ENCODE results near the gene PTAFR.

Gene PTAFR

DNA sequence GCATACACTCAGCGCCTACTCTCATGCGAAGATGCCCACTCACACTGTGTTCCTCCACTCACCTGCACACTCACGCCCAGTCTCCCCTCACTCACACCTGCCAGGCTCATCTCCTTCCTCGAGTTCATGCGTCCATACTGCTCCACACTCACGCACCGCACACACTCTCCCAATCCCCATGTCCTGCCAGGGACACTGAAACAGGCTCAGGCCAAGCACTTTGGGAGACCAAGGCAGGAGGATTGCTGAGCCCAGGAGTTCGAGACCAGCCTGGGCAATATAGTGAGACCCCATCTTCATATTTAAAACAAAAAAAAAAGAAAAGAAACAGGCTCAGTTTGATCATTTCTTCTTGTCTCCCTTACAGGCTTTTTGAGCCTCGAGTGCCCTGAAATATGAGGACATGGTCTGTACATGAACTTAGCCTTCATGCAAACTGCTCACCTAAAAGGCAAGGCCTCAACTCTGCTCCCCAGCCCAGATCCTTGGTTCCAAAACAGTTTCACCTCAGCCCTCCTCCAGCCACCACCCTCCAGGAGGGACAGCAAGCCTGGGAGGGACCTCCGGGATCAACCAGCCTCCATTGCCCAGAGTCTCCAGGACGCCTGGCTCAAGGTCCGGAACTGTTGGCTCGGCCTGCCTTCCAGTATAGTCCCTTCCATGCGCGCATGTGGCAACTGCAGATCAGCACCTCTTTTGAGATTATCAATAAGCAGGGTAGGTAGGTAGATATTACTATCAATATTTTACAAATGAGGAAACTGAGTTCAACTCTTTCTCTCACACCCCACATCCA, 2.4 kb upstream of the PTAFR start:
- Histone ChIP-seq H3K27me3 (ENCODE audit: insufficient read depth, poor library complexity, severe bottlenecking) (no peaks in the 10 kb centered on the region), H3K27ac (ENCODE audit: poor library complexity, severe bottlenecking) (no peak overlapping the region), H3K9me3 (ENCODE audit: severe bottlenecking) (no peaks in the 10 kb centered on the region), H3K4me1 (ENCODE audit: insufficient read depth, poor library complexity, severe bottlenecking) (no peaks in the 10 kb centered on the region), H3K4me3 (ENCODE audit: severe bottlenecking) (no peak overlapping the region), H3K36me3 (ENCODE audit: low read depth) (no peaks in the 10 kb centered on the region)
- no peak for ATAC-seq (ENCODE audit: low read depth)
- no peak for DNase-seq (ENCODE audit: low spot score)
- TF ChIP-seq, protein P1, sequence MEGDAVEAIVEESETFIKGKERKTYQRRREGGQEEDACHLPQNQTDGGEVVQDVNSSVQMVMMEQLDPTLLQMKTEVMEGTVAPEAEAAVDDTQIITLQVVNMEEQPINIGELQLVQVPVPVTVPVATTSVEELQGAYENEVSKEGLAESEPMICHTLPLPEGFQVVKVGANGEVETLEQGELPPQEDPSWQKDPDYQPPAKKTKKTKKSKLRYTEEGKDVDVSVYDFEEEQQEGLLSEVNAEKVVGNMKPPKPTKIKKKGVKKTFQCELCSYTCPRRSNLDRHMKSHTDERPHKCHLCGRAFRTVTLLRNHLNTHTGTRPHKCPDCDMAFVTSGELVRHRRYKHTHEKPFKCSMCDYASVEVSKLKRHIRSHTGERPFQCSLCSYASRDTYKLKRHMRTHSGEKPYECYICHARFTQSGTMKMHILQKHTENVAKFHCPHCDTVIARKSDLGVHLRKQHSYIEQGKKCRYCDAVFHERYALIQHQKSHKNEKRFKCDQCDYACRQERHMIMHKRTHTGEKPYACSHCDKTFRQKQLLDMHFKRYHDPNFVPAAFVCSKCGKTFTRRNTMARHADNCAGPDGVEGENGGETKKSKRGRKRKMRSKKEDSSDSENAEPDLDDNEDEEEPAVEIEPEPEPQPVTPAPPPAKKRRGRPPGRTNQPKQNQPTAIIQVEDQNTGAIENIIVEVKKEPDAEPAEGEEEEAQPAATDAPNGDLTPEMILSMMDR (IDR thresholded peaks at IDR 0.05; ENCODE audit: poor library complexity, severe bottlenecking): no peak

DNA sequence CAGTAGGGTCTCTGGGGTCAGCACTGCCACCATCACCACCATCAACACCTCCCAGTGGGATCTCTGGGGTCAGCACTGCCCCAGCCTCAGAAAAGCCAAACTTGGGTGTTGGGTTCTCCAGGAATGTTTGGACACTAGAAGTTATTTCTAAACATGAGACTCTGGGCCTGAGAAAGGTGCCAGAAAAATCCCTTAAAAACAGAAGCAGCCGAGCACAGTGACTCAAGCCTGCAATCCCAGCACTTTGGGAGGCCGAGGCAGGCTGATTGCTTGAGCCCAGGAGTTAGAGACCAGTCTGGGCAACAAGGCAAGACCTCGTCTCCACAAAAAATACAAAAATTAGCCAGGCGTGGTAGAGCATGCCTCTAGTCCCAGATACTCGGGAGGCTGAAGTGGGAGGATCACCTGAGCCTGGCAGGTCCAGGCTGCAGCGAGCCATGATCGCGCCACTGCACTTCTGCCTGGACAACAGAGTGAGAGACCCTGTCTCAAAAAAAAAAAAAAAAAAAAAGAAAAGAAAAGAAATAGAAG, 470 bp downstream of the PTAFR start:
- H3K9me3 ChIP-seq (ENCODE audit: severe bottlenecking): no peaks in the 10 kb centered on the region
- no peaks in the 10 kb centered on the region for H3K27me3 ChIP-seq (ENCODE audit: insufficient read depth, poor library complexity, severe bottlenecking)
- ATAC-seq (ENCODE audit: low read depth) (no peak), DNase-seq (ENCODE audit: low spot score) (no peak)
- no peak overlapping the region for H3K4me3 ChIP-seq (ENCODE audit: severe bottlenecking)
- H3K4me1 ChIP-seq (ENCODE audit: insufficient read depth, poor library complexity, severe bottlenecking): peaks cover 11% of the 10 kb centered on the region
- TF ChIP-seq, protein P1 (IDR thresholded peaks at IDR 0.05; ENCODE audit: poor library complexity, severe bottlenecking): no peak
- H3K36me3 ChIP-seq (ENCODE audit: low read depth): peaks cover 8% of the 10 kb centered on the region; the same call in 1 of the 2 replicates
- no peak overlapping the region for H3K27ac ChIP-seq (ENCODE audit: poor library complexity, severe bottlenecking)

DNA sequence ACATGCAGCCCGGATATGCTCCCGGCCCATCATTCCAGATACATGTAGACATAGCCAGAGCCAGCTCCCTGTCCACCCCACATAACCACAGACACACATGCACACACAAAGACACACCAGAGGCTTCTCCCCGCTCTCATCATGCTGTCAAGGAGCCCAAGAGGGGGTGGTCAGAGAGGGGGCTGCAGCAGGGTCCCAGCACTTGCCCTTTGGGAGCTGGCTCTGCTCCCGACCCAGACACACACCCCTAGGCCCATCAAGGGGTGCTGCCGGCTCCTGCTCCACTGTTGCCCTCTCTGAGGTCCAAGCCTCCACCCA, 2.6 kb downstream of the PTAFR start:
- no peak for ATAC-seq (ENCODE audit: low read depth)
- Histone ChIP-seq H3K9me3 (ENCODE audit: severe bottlenecking) (no peaks in the 10 kb centered on the region), H3K36me3 (ENCODE audit: low read depth) (peaks cover 8% of the 10 kb centered on the region; the same call in 1 of the 2 replicates), H3K4me1 (ENCODE audit: insufficient read depth, poor library complexity, severe bottlenecking) (peaks cover 12% of the 10 kb centered on the region), H3K27me3 (ENCODE audit: insufficient read depth, poor library complexity, severe bottlenecking) (no peaks in the 10 kb centered on the region), H3K4me3 (ENCODE audit: severe bottlenecking) (no peak overlapping the region), H3K27ac (ENCODE audit: poor library complexity, severe bottlenecking) (no peak overlapping the region)
- TF ChIP-seq, protein P1 (IDR thresholded peaks at IDR 0.05; ENCODE audit: poor library complexity, severe bottlenecking): no peak
- no peak for DNase-seq (ENCODE audit: low spot score)

DNA sequence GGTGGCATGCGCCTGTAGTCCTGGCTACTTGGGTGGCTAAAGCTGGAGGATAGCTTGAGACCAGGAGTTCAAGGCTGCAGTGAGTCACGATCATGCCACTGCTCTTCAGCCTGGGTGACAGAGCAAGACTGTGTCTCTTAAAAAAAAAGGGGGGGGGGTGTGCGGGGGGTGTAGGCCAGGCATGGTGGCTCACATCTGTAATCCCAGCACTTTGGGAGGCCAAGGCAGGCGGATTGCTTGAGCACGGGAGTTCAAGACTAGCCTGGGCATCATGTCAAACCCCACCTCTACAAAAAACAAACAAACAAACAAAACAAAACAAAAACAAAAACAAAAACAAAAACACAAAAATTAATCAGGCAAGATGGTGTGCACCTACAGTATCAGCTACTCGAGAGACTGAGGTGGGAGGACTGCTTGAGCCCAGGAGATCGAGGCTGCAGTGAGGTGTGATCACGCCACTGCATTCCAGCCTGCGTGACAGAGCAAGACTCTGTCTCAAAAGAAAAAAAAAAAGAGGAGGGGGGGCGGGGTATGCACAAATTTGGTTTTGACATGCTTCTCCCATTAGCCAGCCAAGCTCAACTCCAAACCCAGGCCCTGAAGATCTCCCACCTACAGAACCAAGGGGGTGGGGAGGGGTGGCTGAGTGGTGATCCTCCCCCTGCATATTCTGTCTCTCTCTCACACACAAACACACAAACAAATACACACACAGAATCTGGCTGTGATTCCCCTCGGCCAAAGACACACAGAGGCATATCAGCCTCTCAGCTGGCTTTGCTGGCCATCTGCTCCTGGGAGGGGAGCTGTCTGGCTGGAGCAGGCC, 3.1 kb downstream of the PTAFR start:
- DNase-seq (ENCODE audit: low spot score) (no peak), ATAC-seq (ENCODE audit: low read depth) (no peak)
- Histone ChIP-seq H3K36me3 (ENCODE audit: low read depth) (peaks cover 8% of the 10 kb centered on the region; the same call in 1 of the 2 replicates), H3K27me3 (ENCODE audit: insufficient read depth, poor library complexity, severe bottlenecking) (no peaks in the 10 kb centered on the region), H3K4me3 (ENCODE audit: severe bottlenecking) (no peak overlapping the region), H3K9me3 (ENCODE audit: severe bottlenecking) (no peaks in the 10 kb centered on the region), H3K27ac (ENCODE audit: poor library complexity, severe bottlenecking) (no peak overlapping the region), H3K4me1 (ENCODE audit: insufficient read depth, poor library complexity, severe bottlenecking) (peaks cover 12% of the 10 kb centered on the region)
- TF ChIP-seq, protein P1 (IDR thresholded peaks at IDR 0.05; ENCODE audit: poor library complexity, severe bottlenecking): no peak
